AG08396 (cell line): ENCODE data around the gene GRHPR.
"Not testable (repeated sequence)": the region's sequence is repeated elsewhere in the genome, so short reads cannot be mapped to it uniquely, and the experiment has no call there.

Experiments used
- DNase-seq: peaks from one replicate; pipeline ENCODE4 v3.0.0; 2012; ENCODE audit warnings: low spot score, mixed read lengths

GRHPR gene

DNA sequence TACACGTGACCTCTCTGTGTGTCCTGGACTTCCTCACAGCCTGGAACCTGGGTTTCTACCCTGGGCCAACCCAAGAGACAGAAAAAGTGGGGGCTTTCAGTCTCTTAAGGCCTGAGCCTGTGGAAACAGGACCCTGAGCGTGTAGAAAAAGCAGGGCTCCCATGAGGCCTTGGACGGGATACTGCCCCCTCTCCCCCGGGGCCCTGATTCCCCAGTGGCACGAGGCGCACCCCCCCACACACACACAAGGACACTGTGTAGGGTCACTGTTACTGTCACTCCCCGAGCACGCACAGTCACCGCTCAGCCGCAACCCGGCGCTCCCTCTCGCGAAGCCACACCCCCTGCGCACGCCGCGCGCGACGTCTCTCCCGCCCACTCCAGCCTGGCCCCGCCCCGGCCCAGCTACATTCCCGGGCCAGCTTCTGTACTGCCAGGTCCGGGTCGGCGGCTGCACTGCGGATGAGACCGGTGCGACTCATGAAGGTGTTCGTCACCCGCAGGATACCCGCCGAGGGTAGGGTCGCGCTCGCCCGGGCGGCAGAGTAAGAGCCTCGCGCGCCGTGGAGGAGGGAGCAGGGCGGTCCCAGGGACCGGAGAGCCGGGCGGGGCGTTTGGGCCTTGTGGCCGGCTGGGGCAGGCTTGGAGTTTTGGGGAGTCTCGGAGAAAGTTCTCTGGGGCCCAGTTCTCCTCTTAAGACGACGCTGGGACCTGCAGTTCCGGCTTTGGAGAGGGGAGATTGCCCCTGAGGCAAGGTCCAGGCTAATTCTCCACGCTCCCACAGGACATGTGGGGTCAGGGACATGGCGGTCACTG, at the start of gene GRHPR:
Gene GRHPR (plus strand): TSS at position 408 of the 816 bp plus-strand sequence. CDS start 55 bp downstream, at position 463.
- DNase-seq = peak; percentile 92

DNA sequence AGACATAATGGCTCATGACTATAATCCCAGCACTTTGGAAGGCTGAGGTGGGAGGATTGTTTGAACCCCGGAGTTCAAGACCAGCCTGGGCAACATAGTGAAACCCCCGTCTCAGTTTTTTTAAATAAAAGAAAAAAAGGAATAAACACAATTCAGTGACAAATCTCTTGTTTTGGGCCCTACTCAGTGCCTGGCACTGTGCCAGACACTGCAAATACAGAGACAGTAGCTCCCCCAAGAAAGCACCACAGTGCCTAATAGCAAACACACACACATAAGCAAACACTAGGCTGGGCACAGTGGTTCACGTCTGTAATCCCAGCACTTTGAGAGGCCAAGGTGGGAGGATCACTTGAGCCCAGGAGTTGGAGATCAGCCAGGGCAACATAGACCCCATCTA, 49.7 kb upstream of the GRHPR start:
- no peak for DNase-seq

DNA sequence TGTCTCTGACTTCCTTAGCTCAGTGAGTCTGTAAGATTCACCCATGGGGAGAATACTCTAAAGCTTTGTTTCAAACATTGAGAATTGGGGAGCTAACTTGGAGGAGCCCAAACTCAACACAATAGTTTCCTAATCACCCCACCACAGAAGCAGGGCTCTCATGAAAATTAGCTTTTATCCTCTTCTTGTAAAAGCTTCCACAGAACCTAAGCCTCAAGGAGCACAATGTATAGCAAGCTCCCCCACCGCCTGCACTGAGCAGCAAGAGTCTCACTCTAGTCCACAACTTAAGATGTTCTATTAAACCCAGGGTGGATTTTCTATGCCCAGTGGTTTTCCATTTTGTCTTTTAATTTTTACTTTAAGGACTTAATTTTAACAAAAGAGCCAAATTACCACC, 48.9 kb upstream of the GRHPR start:
- no peak for DNase-seq

DNA sequence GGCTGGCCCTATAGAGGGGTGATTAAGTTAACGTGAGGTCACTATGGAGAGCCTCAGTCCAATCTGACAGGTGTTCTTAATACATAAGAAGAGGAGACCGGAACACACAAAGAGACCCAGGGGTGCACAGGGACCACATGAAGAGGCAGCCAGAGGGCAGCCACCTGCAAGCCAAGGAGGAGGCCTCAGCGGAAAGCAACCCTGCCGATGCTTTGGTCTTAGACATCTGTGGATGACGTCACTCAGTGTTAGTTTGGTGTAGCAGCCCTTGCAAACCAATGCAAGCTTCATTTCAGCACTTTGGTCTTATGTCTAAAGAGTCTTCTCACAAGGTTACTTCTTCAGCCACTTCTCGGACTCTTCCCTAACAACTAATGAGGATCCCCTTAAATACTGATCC, 47.6 kb upstream of the GRHPR start:
- DNase-seq = no peak

DNA sequence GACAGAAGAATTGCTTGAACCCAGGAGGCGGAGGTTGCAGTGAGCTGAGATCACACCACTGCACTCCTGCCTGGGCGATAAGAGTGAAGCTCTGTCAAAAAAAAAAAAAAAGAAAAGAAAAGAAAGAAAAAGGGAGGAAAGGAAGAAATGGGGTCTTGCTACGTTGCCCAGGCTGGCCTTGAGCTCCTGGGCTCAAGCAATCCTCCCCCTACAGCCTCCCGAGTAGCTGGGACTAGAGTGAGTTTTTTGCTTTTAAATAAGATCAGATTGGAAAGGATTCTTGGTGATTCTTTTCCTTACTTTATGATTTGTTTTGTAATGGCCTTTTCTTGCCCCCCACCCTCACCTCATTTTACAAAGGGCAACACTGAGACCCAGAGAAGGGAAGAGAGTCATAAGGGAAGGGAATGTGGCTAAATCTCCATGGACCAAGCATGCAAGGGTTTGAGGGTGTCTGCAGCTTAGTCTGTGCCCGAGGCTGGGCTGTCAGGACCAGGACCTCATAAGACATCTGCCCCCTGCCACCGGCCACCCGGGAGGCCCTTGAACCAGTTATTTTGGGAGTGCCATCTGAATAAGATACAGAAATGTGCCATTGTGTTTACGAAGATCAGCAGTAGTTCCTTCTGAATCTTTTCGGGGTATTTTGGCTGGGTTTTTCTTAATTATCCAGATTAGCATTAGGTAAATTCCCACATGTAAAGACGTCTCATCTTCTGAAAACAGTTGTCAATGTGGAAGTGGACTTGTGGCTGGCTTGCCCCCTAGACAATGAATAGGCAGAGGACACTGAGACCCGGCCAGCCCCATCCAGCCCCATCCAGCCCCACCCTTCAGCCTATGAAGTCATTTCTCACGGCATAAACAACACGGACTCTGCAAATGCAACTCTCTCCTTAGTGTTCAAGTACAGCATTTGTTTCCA, 44.5 kb upstream of the GRHPR start:
- no peak for DNase-seq

DNA sequence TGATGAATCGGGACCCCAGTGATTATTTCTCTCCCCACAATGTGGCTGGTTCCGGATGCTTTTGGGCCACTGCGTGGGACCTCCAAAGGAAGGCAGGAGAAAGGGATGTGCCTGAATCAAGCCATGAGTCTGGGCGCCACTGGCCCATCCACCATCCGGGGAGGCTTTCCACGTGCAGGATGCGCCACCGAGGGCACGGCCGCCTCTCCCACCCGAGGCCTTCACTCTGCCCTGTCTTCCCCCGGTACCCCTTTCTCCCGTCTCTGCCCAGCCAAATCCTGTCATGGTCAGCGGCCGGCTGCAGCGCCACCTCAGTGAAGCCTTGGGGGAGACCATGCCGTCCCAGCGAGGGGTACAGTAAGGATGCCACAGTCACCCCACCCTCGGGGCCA, 43.9 kb upstream of the GRHPR start:
- no peak for DNase-seq

DNA sequence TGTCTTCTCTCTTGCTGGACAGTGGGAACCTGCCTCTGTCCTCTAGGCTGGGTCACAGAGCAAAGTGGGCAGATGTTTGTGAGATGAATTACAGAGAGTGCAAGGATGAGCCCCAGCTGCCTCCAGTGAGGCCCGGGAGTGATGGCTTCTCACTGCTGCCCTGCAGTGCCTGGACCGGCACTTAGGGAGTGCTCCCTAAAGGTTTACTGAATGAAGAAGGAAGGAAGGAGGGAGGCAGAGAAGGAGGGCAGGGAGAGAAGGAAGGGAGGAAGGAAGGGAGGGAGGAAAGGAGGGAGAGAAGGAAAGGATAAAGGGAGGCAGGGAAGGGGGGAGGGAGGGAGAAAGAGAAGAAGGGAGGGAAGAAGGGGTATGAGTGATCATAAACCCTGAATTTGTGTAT, 42.7 kb upstream of the GRHPR start:
- DNase-seq = no peak

DNA sequence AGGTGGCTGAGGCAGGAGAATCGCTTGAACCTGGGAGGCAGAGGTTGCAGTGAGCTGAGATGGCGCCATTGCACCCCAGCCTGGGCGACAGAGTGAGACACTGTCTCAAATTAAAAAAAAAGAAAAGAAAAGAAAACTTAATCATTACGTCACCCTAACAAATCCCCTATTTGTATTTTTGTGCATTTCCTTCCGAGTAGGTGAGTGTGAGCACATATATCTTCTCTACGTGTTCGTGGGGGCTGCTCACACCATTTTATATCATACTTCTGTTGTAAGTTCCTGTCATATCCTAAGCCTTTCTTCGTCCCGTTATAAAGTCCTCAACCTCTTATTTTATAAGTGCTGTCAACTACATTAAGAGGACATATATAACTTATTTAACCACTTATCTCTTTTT, 41.9 kb upstream of the GRHPR start:
- no peak for DNase-seq

DNA sequence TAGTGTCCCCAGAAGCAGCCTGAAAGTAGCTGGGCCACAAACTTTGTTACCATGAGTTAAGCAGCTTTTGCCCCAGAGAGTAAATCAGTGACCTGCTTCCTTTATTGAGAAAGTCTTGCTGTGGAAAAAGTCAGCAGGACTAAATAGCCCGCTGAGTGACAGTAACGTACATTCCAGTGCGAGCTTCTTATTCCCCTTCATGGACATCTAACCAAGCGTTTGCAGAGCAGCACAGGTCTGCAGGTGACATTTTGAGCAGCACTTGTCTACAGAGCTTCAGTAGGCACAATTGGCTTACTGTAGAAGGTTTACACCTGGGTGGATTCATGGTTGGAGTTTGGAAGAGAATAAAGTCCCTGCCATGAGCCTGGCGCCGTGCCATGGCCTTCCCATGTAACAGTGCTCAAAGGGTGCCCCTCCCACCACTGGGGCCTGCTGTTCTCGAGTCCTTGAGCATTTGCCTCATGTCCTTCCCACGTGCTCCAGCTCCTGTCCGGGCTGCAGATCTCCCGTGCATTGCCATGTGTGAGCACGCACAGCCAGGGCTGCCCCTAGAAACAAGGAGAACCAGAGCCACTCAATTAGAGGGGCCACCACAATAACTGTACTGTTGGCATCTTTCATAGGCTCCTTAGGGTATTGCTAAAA, 41.3 kb upstream of the GRHPR start:
- DNase-seq = no peak

DNA sequence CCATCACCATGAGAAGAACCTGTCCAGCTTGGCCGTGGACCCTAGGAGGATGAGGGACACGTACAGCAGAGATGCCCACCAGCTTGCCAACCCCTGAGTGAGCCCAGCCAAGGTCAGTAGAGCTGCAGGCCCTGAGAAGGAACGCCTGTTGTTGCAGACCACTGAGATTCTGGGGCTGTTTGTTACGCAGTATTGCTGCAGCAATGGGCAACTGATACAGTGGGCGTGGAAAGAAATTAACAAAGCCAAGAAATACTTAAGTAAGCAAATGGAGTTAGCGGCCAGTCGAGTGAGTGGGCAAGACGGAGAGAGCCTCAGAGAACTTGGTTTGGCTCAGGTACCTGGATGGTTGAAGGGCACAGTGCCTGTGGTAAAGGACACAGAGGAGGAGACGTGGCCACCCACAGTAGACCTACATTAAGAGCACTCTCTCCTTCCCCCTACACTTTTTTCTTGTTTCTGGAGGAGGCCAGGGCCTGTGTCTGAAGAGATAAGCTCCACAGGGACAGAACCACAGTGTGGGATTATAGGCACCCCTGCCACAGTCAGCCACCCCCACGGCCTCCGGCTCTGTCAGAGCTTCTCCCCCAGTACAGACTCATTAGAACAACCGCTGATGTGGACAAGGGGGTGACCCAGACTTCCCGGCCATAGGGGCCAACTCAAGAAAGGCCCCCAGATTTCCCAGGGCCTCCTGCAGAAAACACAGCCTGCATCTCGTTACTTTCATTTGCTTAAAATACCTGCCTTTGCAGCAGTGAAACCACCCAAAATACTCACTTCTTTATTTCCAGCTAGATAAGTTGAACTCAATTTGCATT, 40.1 kb upstream of the GRHPR start:
- DNase-seq = no peak

DNA sequence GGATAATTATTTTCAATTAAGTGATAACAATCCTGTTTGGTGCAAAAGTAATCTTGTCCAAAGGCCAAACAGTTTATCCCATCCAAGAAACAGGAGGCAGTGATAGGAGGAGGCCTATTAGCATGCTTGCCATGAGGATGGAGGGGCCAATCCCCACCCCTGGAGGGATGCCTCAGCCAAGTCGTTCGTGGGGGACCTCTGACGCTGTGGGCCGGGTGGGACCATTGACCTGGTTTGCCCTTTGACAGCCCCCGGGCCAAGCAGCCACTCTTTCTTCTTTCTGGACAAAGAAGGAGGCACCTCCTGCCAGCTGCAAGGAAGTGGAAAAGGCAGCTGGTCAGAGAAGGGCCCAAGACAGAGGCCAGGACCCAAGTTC, 39.5 kb upstream of the GRHPR start:
- no peak for DNase-seq

DNA sequence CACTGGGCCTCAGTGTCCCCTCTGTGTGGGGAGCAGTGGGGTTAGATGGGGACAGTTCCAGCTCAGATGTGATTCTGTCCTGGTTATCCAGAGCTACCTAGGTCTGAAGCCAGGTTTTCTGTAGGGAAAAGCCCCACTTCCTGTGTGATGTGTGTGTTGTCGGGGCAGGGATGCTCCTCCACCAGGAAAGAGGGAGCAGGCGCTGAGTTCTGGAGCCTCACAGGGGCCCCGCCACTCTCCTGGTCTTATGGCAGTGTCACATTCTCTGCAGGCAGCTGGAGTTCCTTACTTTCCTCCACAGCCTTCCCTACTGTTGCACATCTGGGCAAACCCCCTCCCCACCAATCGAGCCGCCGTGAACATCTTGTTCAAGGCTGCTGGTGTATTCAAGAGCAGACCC, 39.1 kb upstream of the GRHPR start:
- DNase-seq = no peak

DNA sequence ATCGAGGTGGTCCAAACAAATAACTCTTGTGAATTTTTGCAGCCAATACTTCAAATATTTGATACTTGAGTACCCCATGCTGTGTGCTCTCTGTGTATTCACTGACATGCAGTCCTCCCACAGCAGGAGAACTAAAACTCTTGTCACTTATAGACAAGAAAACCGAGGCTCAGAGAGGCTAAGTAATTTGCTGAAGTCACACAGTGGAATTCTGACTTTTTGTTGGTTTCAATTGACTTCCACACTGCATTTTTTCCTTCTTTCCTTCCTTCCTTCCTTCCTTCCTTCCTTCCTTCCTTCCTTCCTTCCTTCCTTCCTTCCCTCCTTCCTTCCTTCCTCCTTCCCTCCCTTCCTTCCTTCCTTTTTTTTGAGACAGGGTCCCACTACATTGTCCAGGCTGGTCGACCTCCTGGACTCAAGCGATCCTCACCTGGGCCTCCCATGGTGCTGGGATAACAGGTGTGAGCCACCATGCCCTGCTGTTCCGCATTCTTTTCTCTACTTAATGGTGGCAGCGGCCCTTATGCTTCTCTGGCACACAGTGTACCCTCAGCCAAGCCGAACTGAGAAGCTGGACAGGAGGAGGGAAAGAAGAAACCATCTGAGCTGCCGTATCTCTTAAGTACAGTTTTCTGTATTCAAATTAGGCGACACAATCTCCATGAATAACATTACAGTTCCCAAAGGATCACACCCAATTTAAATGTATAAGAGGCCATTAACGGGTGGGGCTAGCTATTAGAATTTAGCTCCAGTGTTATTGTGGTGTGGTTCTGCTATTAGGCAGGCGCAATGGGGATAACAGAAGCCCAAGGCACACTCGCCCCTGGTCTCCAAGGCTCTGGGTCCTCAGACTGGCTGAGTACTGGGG, 38.4 kb upstream of the GRHPR start:
- DNase-seq = no peak

DNA sequence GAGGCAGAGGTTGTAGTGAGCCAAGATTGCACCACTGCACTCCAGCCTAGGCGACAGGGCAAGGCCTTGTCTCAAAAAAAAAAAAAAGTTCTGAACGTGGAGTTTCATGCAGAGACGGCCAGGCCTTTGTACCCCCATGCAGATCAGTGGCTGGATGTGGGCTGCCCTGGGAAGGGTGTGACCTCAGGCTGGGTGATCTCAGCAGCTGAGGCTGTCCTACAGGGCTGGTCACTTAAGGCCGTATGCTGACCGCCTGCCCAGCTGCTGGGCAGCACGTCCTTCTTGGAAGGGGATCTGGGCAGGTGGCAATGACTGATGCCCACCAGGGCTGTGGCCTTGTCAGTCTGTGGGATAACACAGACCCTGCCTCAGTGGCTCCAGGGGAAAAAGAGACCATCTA, 37.2 kb upstream of the GRHPR start:
- no peak for DNase-seq

DNA sequence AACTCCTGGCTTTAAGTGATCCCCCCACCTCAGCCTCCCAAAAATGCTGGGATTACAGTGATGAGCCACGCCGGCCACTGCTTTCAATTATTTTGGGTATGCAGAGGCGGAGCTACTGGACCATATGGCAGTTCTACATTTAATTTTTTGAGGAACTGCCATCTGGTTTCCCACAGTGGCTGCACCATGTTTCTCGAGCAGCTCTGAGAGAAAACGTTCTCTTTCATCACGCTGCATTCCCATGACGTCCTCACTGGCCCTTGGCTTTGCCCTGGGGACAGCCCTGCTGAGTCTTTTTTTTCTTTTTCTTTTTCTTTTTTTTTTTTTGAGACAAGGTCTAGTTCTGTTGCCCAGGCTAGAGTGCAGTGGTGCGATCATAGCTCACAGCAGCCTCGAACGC, 35.5 kb upstream of the GRHPR start:
- no peak for DNase-seq

DNA sequence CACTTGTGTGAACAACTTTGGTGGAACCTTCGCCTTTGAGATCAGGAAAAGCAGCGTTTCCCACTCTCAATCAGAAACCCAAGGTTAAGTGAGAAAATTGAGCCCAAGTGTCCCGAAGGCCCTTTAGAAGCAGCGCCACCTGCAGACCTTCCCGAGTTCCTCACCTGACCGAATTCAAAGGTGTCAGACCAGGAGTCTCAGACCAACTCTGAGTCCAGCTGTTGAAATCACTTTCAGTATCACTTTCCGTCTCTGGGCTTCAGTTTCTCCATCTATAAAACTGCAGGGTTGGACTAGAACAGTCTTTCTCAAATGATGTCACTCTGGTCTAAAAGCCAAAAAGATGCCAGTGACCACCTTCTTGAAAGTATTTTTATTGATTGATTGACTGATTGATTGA, 31.7 kb upstream of the GRHPR start:
- DNase-seq = no peak

DNA sequence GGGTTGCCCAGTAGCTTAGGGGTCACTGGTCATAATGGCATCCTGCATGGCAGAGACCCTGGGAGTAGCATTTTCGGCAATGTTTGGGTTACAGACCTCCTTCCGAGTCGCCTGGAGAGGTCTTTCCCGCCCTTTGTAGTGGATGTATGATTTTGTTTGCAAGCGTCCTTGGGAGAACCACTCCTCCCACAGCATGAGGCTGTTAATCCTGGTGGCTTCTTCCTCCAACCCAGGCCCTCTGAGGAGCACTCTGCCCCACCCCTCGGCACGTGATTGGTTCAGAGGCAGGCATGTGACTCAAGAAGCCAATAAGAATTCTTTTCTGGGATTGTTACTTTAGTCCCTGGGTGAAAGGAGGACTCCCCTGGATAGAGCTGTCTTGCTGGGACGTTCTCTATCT, 30.2 kb upstream of the GRHPR start:
- no peak for DNase-seq

DNA sequence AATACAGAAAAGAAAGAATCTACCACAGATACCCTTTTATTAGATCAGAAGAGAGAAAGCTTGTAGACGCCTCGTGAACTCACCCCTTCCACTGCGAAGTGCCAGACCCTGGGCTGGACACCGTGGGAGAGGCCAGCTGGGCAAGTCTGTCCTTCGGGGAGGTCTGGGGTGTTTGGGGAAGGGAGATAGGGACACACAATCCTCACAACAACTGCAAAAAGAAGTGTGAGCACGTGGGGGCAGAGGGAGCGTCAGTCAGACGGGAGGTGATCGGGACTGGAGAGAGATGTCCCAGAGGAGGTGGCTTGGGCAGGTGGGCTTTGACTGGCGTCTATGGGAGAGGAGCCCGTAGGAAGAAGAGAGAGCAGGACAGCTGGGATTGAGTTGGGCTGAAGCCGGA, 27.3 kb upstream of the GRHPR start:
- no peak for DNase-seq

DNA sequence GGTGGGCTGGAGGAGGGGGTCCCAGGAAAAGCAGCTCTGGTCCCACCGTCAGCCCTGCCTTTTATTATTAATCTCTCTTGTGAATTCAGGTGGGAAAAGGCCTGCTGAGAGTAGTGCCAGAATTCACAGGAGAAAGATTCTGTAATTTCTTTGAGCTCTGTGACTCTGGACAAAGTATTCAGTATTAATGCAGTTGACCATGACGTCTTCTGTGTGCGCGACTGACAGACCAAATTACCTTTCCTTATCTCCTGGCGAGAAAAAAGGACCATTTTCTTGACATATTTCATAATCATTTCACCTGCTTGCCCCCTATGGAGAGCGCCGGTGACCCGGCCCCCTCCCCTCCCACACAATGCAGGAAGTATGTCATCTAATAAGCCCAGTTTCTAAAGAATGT, 26.8 kb upstream of the GRHPR start:
- no peak for DNase-seq

DNA sequence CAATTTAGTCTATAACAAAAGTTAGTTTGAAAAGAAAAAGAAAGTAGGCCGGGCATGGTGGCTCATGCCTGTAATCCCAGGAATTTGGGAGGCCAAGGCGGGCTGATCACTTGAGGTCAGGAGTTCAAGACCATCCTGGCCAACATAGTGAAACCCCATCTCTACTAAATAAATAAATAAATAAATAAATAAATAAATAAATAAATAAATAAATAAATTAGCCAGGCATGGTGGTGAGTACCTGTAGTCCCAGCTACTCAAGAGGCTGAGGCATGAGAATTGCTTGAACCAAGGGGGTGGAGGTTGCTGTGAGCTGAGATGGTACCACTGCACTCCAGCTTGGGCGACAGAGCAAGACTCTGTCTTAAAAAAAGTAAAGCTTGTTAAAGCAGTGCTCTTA, 24.5 kb upstream of the GRHPR start:
- DNase-seq = not testable (repeated sequence)

DNA sequence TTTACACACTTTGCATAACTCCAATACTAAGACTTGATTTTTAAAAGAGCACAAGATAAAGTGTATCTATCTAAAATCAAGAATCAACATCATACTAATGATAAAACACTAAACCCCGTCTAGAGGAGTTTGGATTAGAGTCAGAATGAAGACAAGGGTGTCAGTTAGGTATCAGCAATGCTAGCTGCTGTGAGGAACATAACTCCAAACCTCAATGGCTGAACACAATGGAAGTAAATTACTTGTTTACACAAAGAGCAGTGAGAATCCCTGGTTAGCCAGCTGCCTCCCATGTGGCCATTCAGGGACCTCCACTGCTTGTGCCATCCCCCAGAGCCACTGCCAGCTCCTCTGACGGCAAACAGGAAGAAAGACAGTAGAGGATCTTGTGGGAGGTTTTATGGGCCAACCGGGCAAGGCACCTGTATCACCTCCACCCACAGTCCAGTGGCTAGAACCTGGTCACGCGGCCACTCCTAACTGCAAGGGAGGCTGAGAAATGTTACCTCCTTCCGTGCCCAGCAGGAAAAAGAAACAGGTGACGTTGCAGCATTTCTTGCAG, 24.0 kb upstream of the GRHPR start:
- no peak for DNase-seq
